ENCODE data around the gene HIBADH. TPM values are rescaled to one million over a fixed set of nuclear protein-coding genes. Genes with fewer than 3 reads are reported as not detected.

The HIBADH gene
- total and polyA plus RNA-seq, 10 of the 15 experiments (the other 5 are each of a cell fraction or from before 2014, with no cell fraction given), result 8.7 to 36.1 (median 18.6) TPM

- TF ChIP-seq NKRF (conservative IDR thresholded peaks at IDR 0.05) (no peak), PAX8 (IDR thresholded peaks at IDR 0.05) (no peak), BHLHE40 (IDR thresholded peaks at IDR 0.05; ENCODE audit: borderline replicate concordance in 1 of 2, low read depth in 2 of 2, low read length in 1 of 2) (no peak), POLR2A (IDR thresholded peaks at IDR 0.05; ENCODE audit: low read depth, low read length) (no peak), EP300 (IDR thresholded peaks at IDR 0.05; ENCODE audit: borderline replicate concordance in 1 of 2, control insufficient read depth in 1 of 2, low read depth in 2 of 2, low read length in 2 of 2) (no peak), NBN (IDR thresholded peaks at IDR 0.05) (no peak), IKZF2 (IDR thresholded peaks at IDR 0.05) (no peak), ATF7 (IDR thresholded peaks at IDR 0.05; ENCODE audit: low read depth) (no peak), BRCA1 (IDR thresholded peaks at IDR 0.05; ENCODE audit: low read depth, low read length) (no peak)
- TF ChIP-seq, protein P1, sequence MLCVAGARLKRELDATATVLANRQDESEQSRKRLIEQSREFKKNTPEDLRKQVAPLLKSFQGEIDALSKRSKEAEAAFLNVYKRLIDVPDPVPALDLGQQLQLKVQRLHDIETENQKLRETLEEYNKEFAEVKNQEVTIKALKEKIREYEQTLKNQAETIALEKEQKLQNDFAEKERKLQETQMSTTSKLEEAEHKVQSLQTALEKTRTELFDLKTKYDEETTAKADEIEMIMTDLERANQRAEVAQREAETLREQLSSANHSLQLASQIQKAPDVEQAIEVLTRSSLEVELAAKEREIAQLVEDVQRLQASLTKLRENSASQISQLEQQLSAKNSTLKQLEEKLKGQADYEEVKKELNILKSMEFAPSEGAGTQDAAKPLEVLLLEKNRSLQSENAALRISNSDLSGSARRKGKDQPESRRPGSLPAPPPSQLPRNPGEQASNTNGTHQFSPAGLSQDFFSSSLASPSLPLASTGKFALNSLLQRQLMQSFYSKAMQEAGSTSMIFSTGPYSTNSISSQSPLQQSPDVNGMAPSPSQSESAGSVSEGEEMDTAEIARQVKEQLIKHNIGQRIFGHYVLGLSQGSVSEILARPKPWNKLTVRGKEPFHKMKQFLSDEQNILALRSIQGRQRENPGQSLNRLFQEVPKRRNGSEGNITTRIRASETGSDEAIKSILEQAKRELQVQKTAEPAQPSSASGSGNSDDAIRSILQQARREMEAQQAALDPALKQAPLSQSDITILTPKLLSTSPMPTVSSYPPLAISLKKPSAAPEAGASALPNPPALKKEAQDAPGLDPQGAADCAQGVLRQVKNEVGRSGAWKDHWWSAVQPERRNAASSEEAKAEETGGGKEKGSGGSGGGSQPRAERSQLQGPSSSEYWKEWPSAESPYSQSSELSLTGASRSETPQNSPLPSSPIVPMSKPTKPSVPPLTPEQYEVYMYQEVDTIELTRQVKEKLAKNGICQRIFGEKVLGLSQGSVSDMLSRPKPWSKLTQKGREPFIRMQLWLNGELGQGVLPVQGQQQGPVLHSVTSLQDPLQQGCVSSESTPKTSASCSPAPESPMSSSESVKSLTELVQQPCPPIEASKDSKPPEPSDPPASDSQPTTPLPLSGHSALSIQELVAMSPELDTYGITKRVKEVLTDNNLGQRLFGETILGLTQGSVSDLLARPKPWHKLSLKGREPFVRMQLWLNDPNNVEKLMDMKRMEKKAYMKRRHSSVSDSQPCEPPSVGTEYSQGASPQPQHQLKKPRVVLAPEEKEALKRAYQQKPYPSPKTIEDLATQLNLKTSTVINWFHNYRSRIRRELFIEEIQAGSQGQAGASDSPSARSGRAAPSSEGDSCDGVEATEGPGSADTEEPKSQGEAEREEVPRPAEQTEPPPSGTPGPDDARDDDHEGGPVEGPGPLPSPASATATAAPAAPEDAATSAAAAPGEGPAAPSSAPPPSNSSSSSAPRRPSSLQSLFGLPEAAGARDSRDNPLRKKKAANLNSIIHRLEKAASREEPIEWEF (IDR thresholded peaks at IDR 0.05; ENCODE audit: insufficient replicate concordance, low read depth, low read length), result no peak
Observed at GRCh38 chr7:27603813-27604212, 58.9 kb downstream of the HIBADH start (continued).
